ENCODE results near the gene FTO.

The FTO gene

DNA sequence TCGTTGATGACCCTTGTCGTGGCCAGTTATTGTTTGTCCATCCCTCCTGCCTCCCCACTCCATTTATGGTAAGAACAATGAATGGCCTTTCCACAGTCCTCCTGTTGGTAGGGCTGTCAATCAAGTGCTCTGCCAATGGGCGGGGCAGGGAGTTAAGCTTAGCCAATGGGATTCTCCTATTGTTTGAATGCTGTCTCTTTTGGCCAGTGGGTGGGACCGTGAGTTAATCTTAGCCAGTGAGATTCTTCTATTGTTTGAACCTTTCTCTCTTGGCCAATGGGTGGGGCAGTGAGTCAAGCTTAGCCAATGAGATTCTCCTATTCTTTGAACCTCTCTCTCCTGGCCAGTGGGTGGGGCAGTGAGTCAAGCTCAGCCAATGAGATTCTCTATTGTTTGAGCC lies 497.2 kb downstream of the FTO start:
- no peaks in the 10 kb centered on the region for H3K36me3 ChIP-seq (ENCODE audit: control insufficient read depth, insufficient read depth, low read length)
- H3K27ac ChIP-seq (ENCODE audit: low read length) = no peak overlapping the region
- DNase-seq (ENCODE audit: low read depth, low spot score) = no peak
- no peaks in the 10 kb centered on the region for H3K9me3 ChIP-seq (ENCODE audit: control insufficient read depth, insufficient read depth, low read length)
- H3K27me3 ChIP-seq (ENCODE audit: control insufficient read depth, insufficient read depth, low read length) = no peaks in the 10 kb centered on the region
- no peak overlapping the region for H3K4me3 ChIP-seq (ENCODE audit: low read length)
- WGBS (ENCODE audit: insufficient coverage, insufficient read length) = no CpG with 5 or more reads among the region's 4 CpGs
- H3K4me1 ChIP-seq (ENCODE audit: control insufficient read depth, insufficient read depth, low read length) = no peaks in the 10 kb centered on the region

Data from iPS DF 6.9 (cell line).